ENCODE measurements around the gene ANKIB1.

DNA sequence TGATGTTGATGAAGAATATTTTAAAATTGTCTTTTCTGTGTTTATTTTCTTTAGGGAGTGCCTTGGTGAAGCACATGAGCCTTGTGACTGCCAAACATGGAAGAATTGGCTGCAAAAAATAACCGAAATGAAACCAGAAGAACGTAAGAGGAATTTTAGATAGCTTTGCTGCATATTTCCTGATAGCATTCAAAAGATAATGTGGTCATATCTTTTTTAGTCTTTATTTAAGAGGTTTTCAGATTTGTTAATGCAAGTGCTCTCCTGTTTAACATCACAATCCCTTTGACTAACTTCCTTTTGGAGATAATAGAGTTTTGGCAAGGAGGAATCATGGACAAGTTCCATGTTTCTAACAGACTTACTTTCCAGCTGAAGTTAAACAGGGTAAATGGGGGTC lies 116.4 kb downstream of the ANKIB1 start:
- no peak for TF ChIP-seq CTCF (IDR thresholded peaks at IDR 0.05)
- no peak for TF ChIP-seq POLR2A (IDR thresholded peaks at IDR 0.05)
